Testis (tissue), 3 donors: ENCODE results near the gene ST6GALNAC6. TPM values are rescaled to one million over a fixed set of nuclear protein-coding genes. Genes with fewer than 3 reads are reported as not detected.

Experiments
- DNase-seq: peaks from one replicate; pipeline ENCODE4 v3.0.0-alpha.2; 2019
- H3K27ac ChIP-seq, 2 donors: fragments of 200-600 bp; sonication (generic); one replicate each; pipeline ENCODE4 v1.5.1; 2019
- H3K27me3 ChIP-seq: fragments of 200-600 bp; sonication (generic); one replicate; pipeline ENCODE4 v1.5.1; 2019
- H3K36me3 ChIP-seq: fragments of 200-600 bp; sonication (generic); one replicate; pipeline ENCODE4 v1.5.1; 2017; ENCODE audit warnings: low read depth; ENCODE audit errors: missing control alignments
- H3K4me1 ChIP-seq: fragments of 200-600 bp; sonication (generic); one replicate; pipeline ENCODE4 v1.5.1; 2019
- H3K4me3 ChIP-seq, 2 donors: fragments of 200-600 bp; sonication (generic); one replicate each; pipeline ENCODE4 v1.5.1; 2017 to 2019
- H3K9me3 ChIP-seq: fragments of 200-600 bp; sonication (generic); one replicate; pipeline ENCODE4 v1.5.1; 2017
- POLR2A ChIP-seq: fragments of 450-650 bp; IDR thresholded peaks from one replicate; pipeline ENCODE4 v1.6.1; 2017; ENCODE audit warnings: antibody characterized with exemption, mild to moderate bottlenecking, moderate library complexity
- WGBS, 2 donors: methylation state at CpG; one replicate each; pipeline ENCODE4 v1.1.5; 2018; 5-methylcytosine and 5-hydroxymethylcytosine counted together
- intact Hi-C: fragments of 100-400 bp; cut with DNase I; formaldehyde crosslinking; loops from one replicate; pipeline ENCODE4 v1.15.1; 2023; ENCODE audit warnings: low total_unique reads
- polyA plus RNA-seq: library from polyadenylated mRNA; stranded (reverse); fragments of 350-450 nt; fragmentation: Illumina TruSeq; extraction: RNeasy Lipid Tissue Mini Kit (QIAGEN cat#74804); gene quantifications from one replicate; pipeline ENCODE4 v1.2.3, GENCODE V29; 2014; ENCODE audit warnings: low read depth, low replicate concordance; ENCODE audit not compliant: insufficient read depth
- total RNA-seq, 2 donors: library from RNA; depleted of rRNA; stranded (reverse); fragments of >200 nt; gene quantifications; one replicate each; pipeline ENCODE4 v1.2.3, GENCODE V29; 2016
- TF ChIP-seq, protein P1 (sequence below), 3 experiments: fragments of 450-650 bp in 2 of 3; fragments of 200-600 bp in 1 of 3; sonication (generic) in 1 of 3; IDR thresholded peaks; one replicate each; pipeline ENCODE4 v1.5.1; 2016 to 2019; ENCODE audit warnings: antibody characterized with exemption in 3 of 3, mild to moderate bottlenecking in 2 of 3, moderate library complexity in 1 of 3

The ST6GALNAC6 gene
- total and polyA plus RNA-seq, 3 donors from 2014 or later = 43.0 to 70.3 (median 46.3) TPM

GRCh38 chr9:127915325-127915752, 15.9 kb upstream of the ST6GALNAC6 start:
- 67 to 68% methylated on average over 5 of the region's 5 CpGs for WGBS, 2 donors
- no peaks in the 10 kb centered on the region for H3K36me3 ChIP-seq

GRCh38 chr9:127913682-127914081, 14.3 kb upstream of the ST6GALNAC6 start:
- Histone ChIP-seq H3K36me3 (no peaks in the 10 kb centered on the region), H3K9me3 (no peaks in the 10 kb centered on the region), H3K4me3 (no peak overlapping the region), H3K27ac (no peak overlapping the region), H3K4me1 (peaks cover 21% of the 10 kb centered on the region), H3K27me3 (no peaks in the 10 kb centered on the region)
- intact Hi-C loops = no loop called here
- no peak for DNase-seq
- 88 to 96% methylated on average over 9 to 11 of the region's 11 CpGs for WGBS, 2 donors
- TF ChIP-seq POLR2A = no peak
- TF ChIP-seq, protein P1, sequence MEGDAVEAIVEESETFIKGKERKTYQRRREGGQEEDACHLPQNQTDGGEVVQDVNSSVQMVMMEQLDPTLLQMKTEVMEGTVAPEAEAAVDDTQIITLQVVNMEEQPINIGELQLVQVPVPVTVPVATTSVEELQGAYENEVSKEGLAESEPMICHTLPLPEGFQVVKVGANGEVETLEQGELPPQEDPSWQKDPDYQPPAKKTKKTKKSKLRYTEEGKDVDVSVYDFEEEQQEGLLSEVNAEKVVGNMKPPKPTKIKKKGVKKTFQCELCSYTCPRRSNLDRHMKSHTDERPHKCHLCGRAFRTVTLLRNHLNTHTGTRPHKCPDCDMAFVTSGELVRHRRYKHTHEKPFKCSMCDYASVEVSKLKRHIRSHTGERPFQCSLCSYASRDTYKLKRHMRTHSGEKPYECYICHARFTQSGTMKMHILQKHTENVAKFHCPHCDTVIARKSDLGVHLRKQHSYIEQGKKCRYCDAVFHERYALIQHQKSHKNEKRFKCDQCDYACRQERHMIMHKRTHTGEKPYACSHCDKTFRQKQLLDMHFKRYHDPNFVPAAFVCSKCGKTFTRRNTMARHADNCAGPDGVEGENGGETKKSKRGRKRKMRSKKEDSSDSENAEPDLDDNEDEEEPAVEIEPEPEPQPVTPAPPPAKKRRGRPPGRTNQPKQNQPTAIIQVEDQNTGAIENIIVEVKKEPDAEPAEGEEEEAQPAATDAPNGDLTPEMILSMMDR (IDR thresholded peaks at IDR 0.05) = no peak

More at GRCh38 chr9:127915325-127915752, 15.9 kb upstream of the ST6GALNAC6 start:
- no peaks in the 10 kb centered on the region for H3K27me3 ChIP-seq
- H3K27ac ChIP-seq = peak overlapping the region in 1 of 2 donors; percentile 12
- H3K9me3 ChIP-seq = no peaks in the 10 kb centered on the region
- no peak for DNase-seq
- H3K4me1 ChIP-seq = peaks cover 21% of the 10 kb centered on the region
- no peak for TF ChIP-seq POLR2A
- TF ChIP-seq, protein P1 (IDR thresholded peaks at IDR 0.05) = no peak
- peak overlapping the region in 1 of 2 donors; percentile 56 for H3K4me3 ChIP-seq
- intact Hi-C loops = loop anchor here (5.0 kb wide), 1 partner anchor 178 kb away; the partner anchor contains the start of gene TOR2A

DNA sequence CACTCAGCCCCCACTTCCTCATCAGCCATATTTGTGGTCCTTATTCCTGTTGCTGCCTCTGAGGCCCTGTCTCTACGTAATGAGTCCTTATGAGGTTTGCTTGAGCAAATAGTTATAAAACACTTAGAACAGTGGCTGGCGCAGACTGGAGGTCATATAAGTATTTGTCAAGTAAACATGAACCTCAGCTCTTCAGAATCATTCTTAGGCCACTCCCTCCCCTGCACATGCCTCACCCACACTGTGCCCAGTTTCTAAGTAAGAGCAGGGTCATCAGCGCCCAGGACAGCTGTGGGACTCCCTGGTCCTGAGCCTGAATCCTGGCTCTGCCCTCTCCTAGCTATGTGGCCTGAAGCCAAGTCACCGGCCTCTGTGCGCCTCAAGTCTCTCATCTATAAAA, 13.5 kb upstream of the ST6GALNAC6 start:
- Histone ChIP-seq H3K4me1 (peaks cover 21% of the 10 kb centered on the region), H3K27ac (no peak overlapping the region), H3K36me3 (no peaks in the 10 kb centered on the region), H3K4me3 (no peak overlapping the region), H3K27me3 (no peaks in the 10 kb centered on the region), H3K9me3 (no peaks in the 10 kb centered on the region)
- TF ChIP-seq, protein P1 (IDR thresholded peaks at IDR 0.05) = no peak
- TF ChIP-seq POLR2A = no peak
- intact Hi-C loops = no loop called here
- WGBS, 2 donors = 87 to 98% methylated on average over 5 of the region's 5 CpGs
- DNase-seq = no peak

- Histone ChIP-seq H3K4me3 (no peak overlapping the region), H3K9me3 (no peaks in the 10 kb centered on the region), H3K27me3 (no peaks in the 10 kb centered on the region), H3K27ac (no peak overlapping the region), H3K4me1 (peaks cover 22% of the 10 kb centered on the region), H3K36me3 (no peaks in the 10 kb centered on the region)
- no peak for TF ChIP-seq POLR2A
- TF ChIP-seq, protein P1 (IDR thresholded peaks at IDR 0.05) = no peak
- DNase-seq = no peak
- 93 to 96% methylated on average over 5 to 30 of the region's 31 CpGs for WGBS, 2 donors
- intact Hi-C loops = no loop called here
Observed at GRCh38 chr9:127912296-127912695, 12.9 kb upstream of the ST6GALNAC6 start.

GRCh38 chr9:127910613-127911205, 11.3 kb upstream of the ST6GALNAC6 start:
- Histone ChIP-seq H3K4me3 (no peak overlapping the region), H3K9me3 (no peaks in the 10 kb centered on the region), H3K27me3 (no peaks in the 10 kb centered on the region), H3K27ac (no peak overlapping the region), H3K36me3 (no peaks in the 10 kb centered on the region), H3K4me1 (peaks cover 32% of the 10 kb centered on the region)
- peak; percentile 46 for DNase-seq
- intact Hi-C loops = no loop called here
- TF ChIP-seq, protein P1 (IDR thresholded peaks at IDR 0.05) = peak in 1 of 3 experiments; percentile 21
- TF ChIP-seq POLR2A = no peak
- 57 to 60% methylated on average over 6 of the region's 6 CpGs for WGBS, 2 donors
